HEK293T (cell line): Measurements from ENCODE around the gene SH3RF2.
"Not testable (repeated sequence)": the region's sequence is repeated elsewhere in the genome, so short reads cannot be mapped to it uniquely, and the experiment has no call there.

Experiments used
- BHLHE40 ChIP-seq: fragments of 450-650 bp; IDR thresholded peaks from 2 replicates; pipeline ENCODE4 v1.6.1; 2016; ENCODE audit warnings: mild to moderate bottlenecking, moderate library complexity, borderline replicate concordance
- PKNOX1 ChIP-seq: fragments of 450-650 bp; IDR thresholded peaks from 2 replicates; pipeline ENCODE4 v1.6.1; 2016

- not testable (repeated sequence) for TF ChIP-seq BHLHE40, PKNOX1
Observed at GRCh38 chr5:146108870-146109269, 172.5 kb downstream of the SH3RF2 start.
